ENCODE data around the gene KCNJ1. TPM values are rescaled to one million over a fixed set of nuclear protein-coding genes. Genes with fewer than 3 reads are reported as not detected.

KCNJ1 gene
- total RNA-seq, 2 experiments from 2014 or later: 0.06 to 0.11 TPM

DNA sequence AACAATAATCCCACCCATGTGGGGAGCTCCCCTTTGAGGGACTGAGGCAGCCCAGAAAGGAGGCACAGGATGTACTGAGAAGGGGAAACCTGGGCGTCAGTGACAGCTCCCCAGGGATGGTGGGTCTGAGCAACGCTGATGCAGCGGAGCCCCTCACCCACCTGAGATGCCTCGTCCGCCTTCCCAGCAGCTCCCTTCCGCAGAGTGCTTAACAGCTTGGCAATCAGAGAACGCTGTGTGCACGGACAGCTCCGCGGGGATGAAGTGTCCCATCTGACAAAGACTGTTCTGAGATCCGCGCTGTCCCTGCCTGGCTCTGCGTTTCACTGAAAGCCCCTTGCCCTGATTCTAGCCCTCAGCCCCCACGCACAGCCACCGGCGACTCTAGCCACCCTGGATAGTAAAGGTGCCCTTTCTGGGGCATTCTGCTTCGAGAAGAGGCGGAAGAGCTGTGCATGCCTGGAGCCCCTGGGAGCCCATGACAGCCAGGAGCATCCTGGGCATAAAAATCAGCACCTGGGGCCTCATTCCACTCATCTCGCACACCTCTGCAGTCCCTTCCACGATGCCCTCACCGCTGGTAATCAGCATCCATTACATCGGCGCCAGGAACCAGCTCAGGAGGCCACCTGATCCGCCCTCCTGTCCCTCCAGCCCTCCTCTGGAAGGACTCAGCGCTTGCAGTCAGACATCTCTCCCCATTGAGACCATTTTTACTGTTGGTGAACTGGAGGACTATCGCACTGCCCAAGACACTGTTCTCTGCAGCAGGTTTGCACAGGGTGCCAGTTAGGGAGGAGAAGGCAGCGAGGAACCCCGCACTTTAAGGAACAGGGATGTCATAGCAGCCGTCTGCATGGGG, 34.8 kb upstream of the KCNJ1 start:
- CTCF ChIA-PET (ENCODE audit: unreplicated experiment): no interaction called here
- POLR2A ChIA-PET: no interaction called here

DNA sequence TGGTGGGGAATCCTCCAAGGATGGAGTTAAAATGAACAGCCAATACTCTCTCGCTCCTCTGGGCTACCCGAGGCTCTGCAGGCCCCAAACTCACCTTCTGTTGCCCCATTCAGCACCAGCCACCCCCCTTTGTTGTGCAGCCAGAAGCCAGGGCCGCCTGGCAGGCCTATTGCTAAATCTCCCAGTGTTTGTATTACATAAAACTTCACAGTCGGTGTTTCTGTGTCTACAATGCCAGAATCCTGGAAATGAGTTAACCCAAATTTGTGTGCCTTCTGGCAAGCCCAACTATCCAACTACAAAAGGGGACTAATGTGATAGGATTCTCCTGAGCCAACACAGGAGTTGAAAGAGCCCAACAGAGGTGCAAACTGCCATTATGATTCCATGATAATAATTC, 33.4 kb upstream of the KCNJ1 start:
- BruUV-seq (replicated peaks): no TSS peak
- Histone ChIP-seq H3K4me1 (ENCODE audit: insufficient read depth, low read length, poor library complexity, severe bottlenecking) (no peaks in the 10 kb centered on the region), H3K36me3 (ENCODE audit: insufficient read depth, low read length) (no peaks in the 10 kb centered on the region), H3K4me2 (ENCODE audit: low read length) (no peak overlapping the region), H3K27ac (ENCODE audit: low read depth, low read length, poor library complexity, severe bottlenecking) (no peak overlapping the region), H4K20me1 (ENCODE audit: insufficient read depth, low read length) (no peaks in the 10 kb centered on the region), H3K79me2 (ENCODE audit: insufficient read depth, low read depth, low read length) (no peaks in the 10 kb centered on the region), H3K9me2 (ENCODE audit: insufficient read depth, low read length) (no peaks in the 10 kb centered on the region), H3K9me3 (ENCODE audit: low read length) (no peaks in the 10 kb centered on the region), H2AFZ (ENCODE audit: low read length) (no peak overlapping the region), H3K4me3 (ENCODE audit: low read depth, low read length, poor library complexity, severe bottlenecking) (no peak overlapping the region)
- CTCF ChIA-PET (ENCODE audit: unreplicated experiment): no interaction called here
- DNase-seq (ENCODE audit: low spot score): no peak
- POLR2A ChIA-PET: interaction anchor here (0.5 kb wide), 1 partner anchor 778 kb away, joined by 5 read pairs; no protein-coding TSS in a partner anchor
- intact Hi-C loops (cut with micrococcal nuclease; ENCODE audit: unreplicated experiment): no loop called here
- TF ChIP-seq EZH2phosphoT487 (IDR thresholded peaks at IDR 0.05; ENCODE audit: borderline replicate concordance, low read depth, low read length): no peak
- TF ChIP-seq, protein P1, sequence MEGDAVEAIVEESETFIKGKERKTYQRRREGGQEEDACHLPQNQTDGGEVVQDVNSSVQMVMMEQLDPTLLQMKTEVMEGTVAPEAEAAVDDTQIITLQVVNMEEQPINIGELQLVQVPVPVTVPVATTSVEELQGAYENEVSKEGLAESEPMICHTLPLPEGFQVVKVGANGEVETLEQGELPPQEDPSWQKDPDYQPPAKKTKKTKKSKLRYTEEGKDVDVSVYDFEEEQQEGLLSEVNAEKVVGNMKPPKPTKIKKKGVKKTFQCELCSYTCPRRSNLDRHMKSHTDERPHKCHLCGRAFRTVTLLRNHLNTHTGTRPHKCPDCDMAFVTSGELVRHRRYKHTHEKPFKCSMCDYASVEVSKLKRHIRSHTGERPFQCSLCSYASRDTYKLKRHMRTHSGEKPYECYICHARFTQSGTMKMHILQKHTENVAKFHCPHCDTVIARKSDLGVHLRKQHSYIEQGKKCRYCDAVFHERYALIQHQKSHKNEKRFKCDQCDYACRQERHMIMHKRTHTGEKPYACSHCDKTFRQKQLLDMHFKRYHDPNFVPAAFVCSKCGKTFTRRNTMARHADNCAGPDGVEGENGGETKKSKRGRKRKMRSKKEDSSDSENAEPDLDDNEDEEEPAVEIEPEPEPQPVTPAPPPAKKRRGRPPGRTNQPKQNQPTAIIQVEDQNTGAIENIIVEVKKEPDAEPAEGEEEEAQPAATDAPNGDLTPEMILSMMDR (conservative IDR thresholded peaks at IDR 0.05; ENCODE audit: low read length): no peak

More for the DNA sequence above, 34.8 kb upstream of the KCNJ1 start:
- H4K20me1 ChIP-seq (ENCODE audit: insufficient read depth, low read length): no peaks in the 10 kb centered on the region
- H3K9me3 ChIP-seq (ENCODE audit: low read length): no peaks in the 10 kb centered on the region
- intact Hi-C loops (cut with micrococcal nuclease; ENCODE audit: unreplicated experiment): no loop called here
- H3K36me3 ChIP-seq (ENCODE audit: insufficient read depth, low read length): no peaks in the 10 kb centered on the region
- H3K27ac ChIP-seq (ENCODE audit: low read depth, low read length, poor library complexity, severe bottlenecking): no peak overlapping the region
- H3K79me2 ChIP-seq (ENCODE audit: insufficient read depth, low read depth, low read length): no peaks in the 10 kb centered on the region
- H2AFZ ChIP-seq (ENCODE audit: low read length): no peak overlapping the region
- no peaks in the 10 kb centered on the region for H3K4me1 ChIP-seq (ENCODE audit: insufficient read depth, low read length, poor library complexity, severe bottlenecking)
- no peak for TF ChIP-seq EZH2phosphoT487 (IDR thresholded peaks at IDR 0.05; ENCODE audit: borderline replicate concordance, low read depth, low read length)
- TF ChIP-seq, protein P1 (conservative IDR thresholded peaks at IDR 0.05; ENCODE audit: low read length): no peak
- no TSS peak for BruUV-seq (replicated peaks)
- H3K9me2 ChIP-seq (ENCODE audit: insufficient read depth, low read length): no peaks in the 10 kb centered on the region
- H3K4me3 ChIP-seq (ENCODE audit: low read depth, low read length, poor library complexity, severe bottlenecking): no peak overlapping the region
- no peak for DNase-seq (ENCODE audit: low spot score)
- no peak overlapping the region for H3K4me2 ChIP-seq (ENCODE audit: low read length)
